ENCODE results near the gene TMEM63B. TPM values are rescaled to one million over a fixed set of nuclear protein-coding genes. Genes with fewer than 3 reads are reported as not detected.

TMEM63B gene
- total RNA-seq, 2 experiments from 2014 or later: 11.4 to 12.8 TPM

DNA sequence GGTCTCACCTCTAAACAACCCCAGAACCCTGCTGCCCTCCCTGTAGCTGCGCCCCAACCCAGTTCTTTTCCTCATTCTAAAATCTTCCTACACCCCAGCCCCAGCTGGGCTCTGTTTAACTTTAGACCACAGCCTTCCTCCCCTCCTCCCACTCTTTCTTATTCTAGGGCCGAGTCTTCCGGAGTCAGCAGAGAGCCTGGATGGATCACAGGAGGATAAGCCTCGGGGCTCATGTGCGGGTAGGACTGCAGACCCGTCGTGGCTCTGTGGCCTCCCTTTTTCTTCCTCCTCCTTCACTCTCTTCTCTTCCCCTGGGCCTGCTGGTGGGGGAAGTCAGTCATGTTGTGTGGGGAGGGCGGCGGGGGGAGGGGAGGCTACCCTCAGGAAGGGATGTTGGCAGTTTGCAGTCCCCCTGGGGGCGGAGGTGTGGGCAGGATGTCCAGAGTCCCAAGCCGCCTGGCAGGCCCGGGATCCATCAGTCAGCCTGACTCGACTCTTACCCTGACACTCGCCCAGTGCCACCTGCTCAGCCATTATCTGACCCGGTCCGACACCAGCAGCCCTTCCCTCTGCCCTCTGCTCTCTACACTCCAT lies 39.3 kb downstream of the TMEM63B start:
- DNase-seq (no peak), ATAC-seq (ENCODE audit: poor library complexity) (no peak)
- no peak for TF ChIP-seq CTCF (IDR thresholded peaks at IDR 0.05)
- ChIA-PET POLR2A (no interaction called here), CTCF (no interaction called here)
- H3K4me1 Mint-ChIP-seq (ENCODE audit: low read depth): peaks cover 6% of the 10 kb centered on the region
- Histone ChIP-seq H3K4me1 (ENCODE audit: insufficient read depth, low read length) (no peaks in the 10 kb centered on the region), H3K4me3 (ENCODE audit: low read length) (no peak overlapping the region), H3K36me3 (ENCODE audit: insufficient read depth, low read length) (no peaks in the 10 kb centered on the region), H3K27ac (ENCODE audit: low read depth in 1 of 2, low read length in 2 of 2) (no peak overlapping the region), H3K9me3 (ENCODE audit: control insufficient read depth in 1 of 2, insufficient read depth in 1 of 2, low read length in 2 of 2) (no peaks in the 10 kb centered on the region), H3K27me3 (ENCODE audit: control insufficient read depth in 1 of 2, insufficient read depth in 2 of 2, low read length in 2 of 2) (peaks cover 9 to 12% of the 10 kb centered on the region in 2 experiments)
- H3K27ac Mint-ChIP-seq: no peak overlapping the region
- intact Hi-C loops (cut with DNase I, micrococcal nuclease): no loop called here
- H3K4me3 Mint-ChIP-seq: no peak overlapping the region
- no peaks in the 10 kb centered on the region for H3K36me3 Mint-ChIP-seq (ENCODE audit: low read depth)
- no peaks in the 10 kb centered on the region for H3K9me3 Mint-ChIP-seq
- H3K27me3 Mint-ChIP-seq: no peaks in the 10 kb centered on the region

- Mint-ChIP-seq H3K36me3 (ENCODE audit: low read depth) (no peaks in the 10 kb centered on the region), H3K27me3 (no peaks in the 10 kb centered on the region), H3K27ac (no peak overlapping the region), H3K4me1 (ENCODE audit: low read depth) (peaks cover 14% of the 10 kb centered on the region), H3K9me3 (no peaks in the 10 kb centered on the region), H3K4me3 (no peak overlapping the region)
- ChIA-PET CTCF (no interaction called here), POLR2A (no interaction called here)
- H3K4me1 ChIP-seq (ENCODE audit: insufficient read depth, low read length): no peaks in the 10 kb centered on the region
- no peak overlapping the region for H3K27ac ChIP-seq (ENCODE audit: low read depth in 1 of 2, low read length in 2 of 2)
- no peak for TF ChIP-seq CTCF (IDR thresholded peaks at IDR 0.05)
- H3K4me3 ChIP-seq (ENCODE audit: low read length): no peak overlapping the region
- no peak for ATAC-seq (ENCODE audit: poor library complexity)
- no peak for DNase-seq
- H3K9me3 ChIP-seq (ENCODE audit: control insufficient read depth in 1 of 2, insufficient read depth in 1 of 2, low read length in 2 of 2): no peaks in the 10 kb centered on the region
- H3K27me3 ChIP-seq (ENCODE audit: control insufficient read depth in 1 of 2, insufficient read depth in 2 of 2, low read length in 2 of 2): peaks cover 9 to 15% of the 10 kb centered on the region in 2 experiments
- no peaks in the 10 kb centered on the region for H3K36me3 ChIP-seq (ENCODE audit: insufficient read depth, low read length)
- intact Hi-C loops (cut with DNase I, micrococcal nuclease): no loop called here
Observed at GRCh38 chr6:44167567-44167966, 40.2 kb downstream of the TMEM63B start.

DNA sequence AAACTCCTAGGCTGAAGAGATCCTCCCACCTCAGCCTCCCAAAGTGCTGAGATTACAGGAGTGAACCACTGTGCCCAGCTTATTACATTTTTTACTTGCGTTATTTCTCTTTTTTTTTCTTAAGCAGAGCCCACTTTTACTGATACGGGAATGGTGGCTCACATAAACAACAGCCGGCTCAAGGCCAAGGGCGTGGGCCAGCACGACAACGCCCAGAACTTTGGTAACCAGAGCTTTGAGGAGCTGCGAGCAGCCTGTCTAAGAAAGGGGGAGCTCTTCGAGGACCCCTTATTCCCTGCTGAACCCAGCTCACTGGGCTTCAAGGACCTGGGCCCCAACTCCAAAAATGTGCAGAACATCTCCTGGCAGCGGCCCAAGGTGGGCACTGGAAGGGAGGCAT lies 41.8 kb downstream of the TMEM63B start:
- Mint-ChIP-seq H3K27ac (no peak overlapping the region), H3K4me1 (ENCODE audit: low read depth) (peaks cover 18% of the 10 kb centered on the region), H3K27me3 (no peaks in the 10 kb centered on the region), H3K4me3 (no peak overlapping the region), H3K36me3 (ENCODE audit: low read depth) (no peaks in the 10 kb centered on the region), H3K9me3 (no peaks in the 10 kb centered on the region)
- ATAC-seq (ENCODE audit: poor library complexity) (no peak), DNase-seq (no peak)
- intact Hi-C loops (cut with DNase I, micrococcal nuclease): no loop called here
- Histone ChIP-seq H3K27ac (ENCODE audit: low read depth in 1 of 2, low read length in 2 of 2) (no peak overlapping the region), H3K4me1 (ENCODE audit: insufficient read depth, low read length) (peaks cover 4% of the 10 kb centered on the region), H3K36me3 (ENCODE audit: insufficient read depth, low read length) (no peaks in the 10 kb centered on the region), H3K4me3 (ENCODE audit: low read length) (no peak overlapping the region), H3K9me3 (ENCODE audit: control insufficient read depth in 1 of 2, insufficient read depth in 1 of 2, low read length in 2 of 2) (no peaks in the 10 kb centered on the region), H3K27me3 (ENCODE audit: control insufficient read depth in 1 of 2, insufficient read depth in 2 of 2, low read length in 2 of 2) (peaks cover 9 to 16% of the 10 kb centered on the region in 2 experiments)
- no peak for TF ChIP-seq CTCF (IDR thresholded peaks at IDR 0.05)
- CTCF ChIA-PET: no interaction called here
- POLR2A ChIA-PET: no interaction called here
